Fibroblast of lung (primary cell): Measurements from ENCODE around the gene PRPF6. TPM values are rescaled to one million over a fixed set of nuclear protein-coding genes. Genes with fewer than 3 reads are reported as not detected.

ENCODE experiments used
- DNase-seq, 2 donors: peaks; one replicate each; pipeline versions ENCODE4 v3.0.0 to v3.0.0-alpha.2; 2010; ENCODE audit warnings: low read depth in 2 of 2
- H2AFZ ChIP-seq: 2 replicates; pipeline ENCODE4 v1.5.1; 2012; ENCODE audit warnings: low read length, control low read depth, inconsistent platforms
- H3K27ac ChIP-seq: 2 replicates; pipeline ENCODE4 v1.5.1; 2011; ENCODE audit warnings: low read length, control low read depth; ENCODE audit not compliant: insufficient read depth
- H3K27me3 ChIP-seq: 2 replicates; pipeline ENCODE4 v1.5.1; 2011; ENCODE audit warnings: mild to moderate bottlenecking, low read length; ENCODE audit not compliant: control insufficient read depth, insufficient read depth
- H3K36me3 ChIP-seq: 2 replicates; pipeline ENCODE4 v1.5.1; 2011; ENCODE audit warnings: low read length; ENCODE audit not compliant: control insufficient read depth, insufficient read depth
- H3K4me1 ChIP-seq: 2 replicates; pipeline ENCODE4 v1.5.1; 2011; ENCODE audit warnings: low read length; ENCODE audit not compliant: control insufficient read depth, insufficient read depth; ENCODE audit errors: extremely low read depth
- H3K4me2 ChIP-seq: 2 replicates; pipeline ENCODE4 v1.5.1; 2011; ENCODE audit warnings: low read length, control low read depth; ENCODE audit not compliant: insufficient read depth; ENCODE audit errors: extremely low read depth
- H3K4me3 ChIP-seq, 4 experiments: fragments of 200-600 bp in 1 of 4; sonication (generic) in 1 of 4; replicated peaks in 1 of 4; 2 replicates each; pipeline ENCODE4 v1.5.1; 2011 to 2016; ENCODE audit warnings: low read length in 4 of 4, low read depth in 3 of 4, mild to moderate bottlenecking in 3 of 4, control low read depth in 2 of 4, inconsistent platforms in 1 of 4, mixed read lengths in 1 of 4; ENCODE audit not compliant: insufficient read depth in 1 of 4; ENCODE audit errors: control extremely low read depth in 1 of 4
- H3K79me2 ChIP-seq: 2 replicates; pipeline ENCODE4 v1.5.1; 2012; ENCODE audit warnings: mild to moderate bottlenecking, low read length, inconsistent platforms; ENCODE audit not compliant: control insufficient read depth, insufficient read depth
- H3K9ac ChIP-seq: 2 replicates; pipeline ENCODE4 v1.5.1; 2011; ENCODE audit warnings: mild to moderate bottlenecking, low read length, control low read depth; ENCODE audit not compliant: insufficient read depth
- H3K9me3 ChIP-seq: 2 replicates; pipeline ENCODE4 v1.5.1; 2012; ENCODE audit warnings: low read depth, low read length; ENCODE audit not compliant: control insufficient read depth, insufficient read depth
- H4K20me1 ChIP-seq: 2 replicates; pipeline ENCODE4 v1.5.1; 2011; ENCODE audit warnings: low read length; ENCODE audit not compliant: control insufficient read depth, insufficient read depth; ENCODE audit errors: extremely low read depth
- CTCF ChIP-seq, 2 donors: IDR thresholded peaks in 1 of 2; conservative IDR thresholded peaks in 1 of 2; 1 replicate in 1 of 2; 2 replicates in 1 of 2; pipeline ENCODE4 v1.5.1; 2011 to 2012; ENCODE audit warnings: low read length in 2 of 2, control low read depth in 1 of 2, inconsistent platforms in 1 of 2, low read depth in 1 of 2, mild to moderate bottlenecking in 1 of 2
- EZH2 ChIP-seq: IDR thresholded peaks from 2 replicates; pipeline ENCODE4 v1.5.1; 2012; ENCODE audit warnings: low read length, control low read depth, mild to moderate bottlenecking; ENCODE audit errors: missing control alignments
- polyA plus RNA-seq, 2 donors: library from polyadenylated mRNA; depleted of rRNA in 1 of 2; stranded (reverse) in 1 of 2; unstranded in 1 of 2; fragments of >200 nt; gene quantifications; 2 replicates each; pipeline ENCODE4 v1.2.1, GENCODE V29; 2011 to 2012; ENCODE audit warnings: missing spikeins in 1 of 2
- total RNA-seq: library from RNA; depleted of rRNA; stranded (reverse); fragments of >200 nt; gene quantifications from 2 replicates; pipeline ENCODE4 v1.2.1, GENCODE V29; 2014

PRPF6 gene
- total and polyA plus RNA-seq, 2 donors (not counting 1 experiment from before 2014, with no cell fraction given): 28.2 to 52.0 TPM

- Histone ChIP-seq H3K27ac (no peak overlapping the region), H3K36me3 (no peaks in the 10 kb centered on the region), H3K9me3 (no peaks in the 10 kb centered on the region), H3K4me3 (no peak overlapping the region), H3K4me2 (no peak overlapping the region), H3K27me3 (no peaks in the 10 kb centered on the region), H3K4me1 (peaks cover 19% of the 10 kb centered on the region), H3K9ac (no peak overlapping the region), H3K79me2 (peaks cover 7% of the 10 kb centered on the region), H2AFZ (no peak overlapping the region), H4K20me1 (no peaks in the 10 kb centered on the region)
- no peak for TF ChIP-seq EZH2
- no peak for TF ChIP-seq CTCF (conservative IDR thresholded peaks at IDR 0.05 in 1 of 2, IDR thresholded peaks at IDR 0.05 in 1 of 2; ENCODE audit: low read depth in 1 of 2, low read length in 2 of 2)
- no peak for DNase-seq
These were observed 3.8 kb upstream of the PRPF6 start for GRCh38 chr20:63976980-63977738.

- Histone ChIP-seq H3K4me2 (no peak overlapping the region), H3K79me2 (peaks cover 13% of the 10 kb centered on the region), H2AFZ (no peak overlapping the region), H3K4me1 (peaks cover 19% of the 10 kb centered on the region), H4K20me1 (no peaks in the 10 kb centered on the region), H3K9ac (no peak overlapping the region), H3K27ac (no peak overlapping the region), H3K27me3 (no peaks in the 10 kb centered on the region), H3K4me3 (no peak overlapping the region), H3K36me3 (no peaks in the 10 kb centered on the region), H3K9me3 (no peaks in the 10 kb centered on the region)
- peak; percentile 76 to 79 for DNase-seq
- TF ChIP-seq CTCF (conservative IDR thresholded peaks at IDR 0.05 in 1 of 2, IDR thresholded peaks at IDR 0.05 in 1 of 2; ENCODE audit: low read depth in 1 of 2, low read length in 2 of 2) (no peak), EZH2 (no peak)
These were observed 3.1 kb upstream of the PRPF6 start for GRCh38 chr20:63977739-63978276.

DNA sequence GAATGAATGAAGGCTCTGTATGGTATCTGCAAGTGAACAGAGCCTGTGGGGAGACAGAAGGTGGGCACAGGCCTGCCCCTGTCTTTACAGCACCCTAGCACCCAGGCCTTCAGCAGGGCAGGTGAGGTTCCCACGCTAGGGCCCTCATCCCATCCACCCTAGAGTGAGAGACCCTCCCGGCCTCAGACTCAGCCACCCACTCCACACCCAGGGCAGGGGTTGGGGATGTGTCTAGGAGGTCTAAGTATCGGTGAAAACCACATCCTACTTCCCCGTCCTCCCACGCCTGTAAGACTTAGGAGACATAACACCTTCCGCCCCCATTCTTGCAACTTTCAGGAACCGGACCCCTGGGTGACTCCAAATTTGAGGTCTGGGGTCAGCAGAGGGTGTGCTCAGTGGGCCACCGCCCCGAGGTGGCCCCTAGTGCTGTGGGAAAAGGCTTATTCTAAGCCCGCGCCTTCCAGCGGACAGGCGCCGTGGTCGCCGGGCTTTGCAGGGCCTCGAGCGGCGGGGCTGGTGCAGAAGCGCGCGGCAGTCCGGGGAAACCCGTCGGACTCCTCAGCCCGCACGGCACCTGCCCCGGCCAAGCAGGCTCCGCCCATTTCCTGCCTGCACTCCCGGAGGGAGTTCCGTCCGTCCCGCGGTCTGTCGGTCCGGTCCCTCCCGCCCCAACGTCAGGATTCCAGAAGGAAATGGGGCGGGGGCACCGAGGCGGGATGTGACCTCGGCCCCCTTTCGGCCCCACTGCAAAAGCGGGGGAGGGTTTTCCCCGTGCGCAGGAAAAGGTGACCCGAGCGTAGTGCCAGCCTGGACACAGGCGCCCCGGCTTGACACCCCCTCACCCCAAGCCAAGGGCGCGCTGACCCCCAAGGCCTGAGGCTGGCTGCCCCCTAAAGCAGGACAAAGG lies 2.4 kb upstream of the PRPF6 start:
- H3K27ac ChIP-seq: no peak overlapping the region
- H3K79me2 ChIP-seq: peaks cover 16% of the 10 kb centered on the region
- peak overlapping the region; percentile 21 to 57 (median 39) for H3K4me3 ChIP-seq
- no peaks in the 10 kb centered on the region for H4K20me1 ChIP-seq
- no peaks in the 10 kb centered on the region for H3K27me3 ChIP-seq
- H3K36me3 ChIP-seq: no peaks in the 10 kb centered on the region
- H2AFZ ChIP-seq: no peak overlapping the region
- peak overlapping the region; percentile 79 for H3K4me2 ChIP-seq
- H3K9me3 ChIP-seq: no peaks in the 10 kb centered on the region
- DNase-seq: peak in 1 of 2 donors; percentile 45
- TF ChIP-seq CTCF (conservative IDR thresholded peaks at IDR 0.05 in 1 of 2, IDR thresholded peaks at IDR 0.05 in 1 of 2; ENCODE audit: low read depth in 1 of 2, low read length in 2 of 2) (no peak), EZH2 (no peak)
- peaks cover 19% of the 10 kb centered on the region for H3K4me1 ChIP-seq
- H3K9ac ChIP-seq: no peak overlapping the region
